ENCODE results near the gene WNT3A.

The WNT3A gene

GRCh38 chr1:228060458-228061190 lies 53.8 kb downstream of the WNT3A start:
- no peak overlapping the region for H3K4me3 ChIP-seq (ENCODE audit: low read depth, low read length)
- DNase-seq (ENCODE audit: low read depth), result no peak
- TF ChIP-seq POLR2A (IDR thresholded peaks at IDR 0.05; ENCODE audit: extremely low read depth, insufficient read length), result no peak
- TF ChIP-seq MAX (IDR thresholded peaks at IDR 0.05; ENCODE audit: low read depth, low read length), result no peak
- TF ChIP-seq MYC (IDR thresholded peaks at IDR 0.05; ENCODE audit: low read depth, low read length), result no peak
- no peak for TF ChIP-seq CTCF (IDR thresholded peaks at IDR 0.05; ENCODE audit: low read depth, low read length)

- no peak overlapping the region for H3K4me3 ChIP-seq (ENCODE audit: low read depth, low read length)
- no peak for DNase-seq (ENCODE audit: low read depth)
- TF ChIP-seq CTCF (IDR thresholded peaks at IDR 0.05; ENCODE audit: low read depth, low read length) (no peak), POLR2A (IDR thresholded peaks at IDR 0.05; ENCODE audit: extremely low read depth, insufficient read length) (no peak), MAX (IDR thresholded peaks at IDR 0.05; ENCODE audit: low read depth, low read length) (no peak), MYC (IDR thresholded peaks at IDR 0.05; ENCODE audit: low read depth, low read length) (no peak)
Observed at GRCh38 chr1:228061411-228062084, 54.8 kb downstream of the WNT3A start.

GRCh38 chr1:228062085-228062791 lies 55.4 kb downstream of the WNT3A start:
- DNase-seq (ENCODE audit: low read depth), result no peak
- TF ChIP-seq POLR2A (IDR thresholded peaks at IDR 0.05; ENCODE audit: extremely low read depth, insufficient read length), result no peak
- TF ChIP-seq CTCF (IDR thresholded peaks at IDR 0.05; ENCODE audit: low read depth, low read length), result no peak
- no peak for TF ChIP-seq MYC (IDR thresholded peaks at IDR 0.05; ENCODE audit: low read depth, low read length)
- no peak for TF ChIP-seq MAX (IDR thresholded peaks at IDR 0.05; ENCODE audit: low read depth, low read length)
- no peak overlapping the region for H3K4me3 ChIP-seq (ENCODE audit: low read depth, low read length)

GRCh38 chr1:228062812-228063211 lies 56.0 kb downstream of the WNT3A start:
- no peak for DNase-seq (ENCODE audit: low read depth)
- TF ChIP-seq POLR2A (IDR thresholded peaks at IDR 0.05; ENCODE audit: extremely low read depth, insufficient read length), result no peak
- TF ChIP-seq CTCF (IDR thresholded peaks at IDR 0.05; ENCODE audit: low read depth, low read length), result no peak
- TF ChIP-seq MAX (IDR thresholded peaks at IDR 0.05; ENCODE audit: low read depth, low read length), result no peak
- no peak for TF ChIP-seq MYC (IDR thresholded peaks at IDR 0.05; ENCODE audit: low read depth, low read length)
- no peak overlapping the region for H3K4me3 ChIP-seq (ENCODE audit: low read depth, low read length)

GRCh38 chr1:228063251-228064191 lies 56.7 kb downstream of the WNT3A start:
- no peak for DNase-seq (ENCODE audit: low read depth)
- TF ChIP-seq CTCF (IDR thresholded peaks at IDR 0.05; ENCODE audit: low read depth, low read length) (no peak), MYC (IDR thresholded peaks at IDR 0.05; ENCODE audit: low read depth, low read length) (no peak), MAX (IDR thresholded peaks at IDR 0.05; ENCODE audit: low read depth, low read length) (no peak), POLR2A (IDR thresholded peaks at IDR 0.05; ENCODE audit: extremely low read depth, insufficient read length) (no peak)
- no peak overlapping the region for H3K4me3 ChIP-seq (ENCODE audit: low read depth, low read length)

Data from NB4 (cell line).